ENCODE results near the gene DICER1.

Gene DICER1

GRCh38 chr14:95133282-95133681 is 24.0 kb downstream of the DICER1 start:
- no peak for TF ChIP-seq ZFX (IDR thresholded peaks at IDR 0.05; ENCODE audit: borderline replicate concordance)
- no peak for TF ChIP-seq CTCF (IDR thresholded peaks at IDR 0.05)
- no peak overlapping the region for H3K27ac ChIP-seq

- no peak overlapping the region for H3K27ac ChIP-seq
- TF ChIP-seq ZFX (IDR thresholded peaks at IDR 0.05; ENCODE audit: borderline replicate concordance) (no peak), CTCF (IDR thresholded peaks at IDR 0.05) (no peak)
These were observed 24.6 kb downstream of the DICER1 start for GRCh38 chr14:95132760-95133159.

- TF ChIP-seq CTCF (IDR thresholded peaks at IDR 0.05) (no peak), ZFX (IDR thresholded peaks at IDR 0.05; ENCODE audit: borderline replicate concordance) (no peak)
- H3K27ac ChIP-seq: no peak overlapping the region
These were observed 26.8 kb downstream of the DICER1 start for GRCh38 chr14:95130549-95130948.

- no peak overlapping the region for H3K27ac ChIP-seq
- TF ChIP-seq ZFX (IDR thresholded peaks at IDR 0.05; ENCODE audit: borderline replicate concordance) (no peak), CTCF (IDR thresholded peaks at IDR 0.05) (no peak)
These were observed 29.2 kb downstream of the DICER1 start for GRCh38 chr14:95128140-95128539.

- TF ChIP-seq CTCF (IDR thresholded peaks at IDR 0.05) (no peak), ZFX (IDR thresholded peaks at IDR 0.05; ENCODE audit: borderline replicate concordance) (no peak)
- no peak overlapping the region for H3K27ac ChIP-seq
These were observed 29.8 kb downstream of the DICER1 start for GRCh38 chr14:95127531-95127911.

GRCh38 chr14:95126906-95127530 is 30.3 kb downstream of the DICER1 start:
- H3K27ac ChIP-seq: no peak overlapping the region
- TF ChIP-seq ZFX (IDR thresholded peaks at IDR 0.05; ENCODE audit: borderline replicate concordance) (no peak), CTCF (IDR thresholded peaks at IDR 0.05) (no peak)

GRCh38 chr14:95125915-95126314 is 31.4 kb downstream of the DICER1 start:
- H3K27ac ChIP-seq: no peak overlapping the region
- TF ChIP-seq CTCF (IDR thresholded peaks at IDR 0.05) (no peak), ZFX (IDR thresholded peaks at IDR 0.05; ENCODE audit: borderline replicate concordance) (no peak)
